Sigmoid colon (tissue), 4 donors: ENCODE measurements around the gene HAO2.

Source experiments
- EP300 ChIP-seq, 4 donors: sonication (generic); formaldehyde crosslinking; IDR thresholded peaks; one replicate each; pipeline ENCODE4 v1.6.1; 2017; ENCODE audit warnings: antibody characterized with exemption in 4 of 4
- POLR2A ChIP-seq, 2 donors: fragments of 450-650 bp; IDR thresholded peaks; one replicate each; pipeline ENCODE4 v1.6.1; 2016; ENCODE audit warnings: antibody characterized with exemption in 2 of 2, mild to moderate bottlenecking in 2 of 2, moderate library complexity in 2 of 2
- TF ChIP-seq, protein P1 (sequence below), 4 experiments: fragments of 450-650 bp in 3 of 4; fragments of 200-600 bp in 1 of 4; IDR thresholded peaks; one replicate each; pipeline ENCODE4 v1.5.1; 2016 to 2019; ENCODE audit warnings: antibody characterized with exemption in 4 of 4, mild to moderate bottlenecking in 3 of 4, moderate library complexity in 2 of 4

GRCh38 chr1:119348941-119349340 is 19.6 kb upstream of the HAO2 start:
- TF ChIP-seq, protein P1, sequence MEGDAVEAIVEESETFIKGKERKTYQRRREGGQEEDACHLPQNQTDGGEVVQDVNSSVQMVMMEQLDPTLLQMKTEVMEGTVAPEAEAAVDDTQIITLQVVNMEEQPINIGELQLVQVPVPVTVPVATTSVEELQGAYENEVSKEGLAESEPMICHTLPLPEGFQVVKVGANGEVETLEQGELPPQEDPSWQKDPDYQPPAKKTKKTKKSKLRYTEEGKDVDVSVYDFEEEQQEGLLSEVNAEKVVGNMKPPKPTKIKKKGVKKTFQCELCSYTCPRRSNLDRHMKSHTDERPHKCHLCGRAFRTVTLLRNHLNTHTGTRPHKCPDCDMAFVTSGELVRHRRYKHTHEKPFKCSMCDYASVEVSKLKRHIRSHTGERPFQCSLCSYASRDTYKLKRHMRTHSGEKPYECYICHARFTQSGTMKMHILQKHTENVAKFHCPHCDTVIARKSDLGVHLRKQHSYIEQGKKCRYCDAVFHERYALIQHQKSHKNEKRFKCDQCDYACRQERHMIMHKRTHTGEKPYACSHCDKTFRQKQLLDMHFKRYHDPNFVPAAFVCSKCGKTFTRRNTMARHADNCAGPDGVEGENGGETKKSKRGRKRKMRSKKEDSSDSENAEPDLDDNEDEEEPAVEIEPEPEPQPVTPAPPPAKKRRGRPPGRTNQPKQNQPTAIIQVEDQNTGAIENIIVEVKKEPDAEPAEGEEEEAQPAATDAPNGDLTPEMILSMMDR (IDR thresholded peaks at IDR 0.05), result no peak
- TF ChIP-seq POLR2A (IDR thresholded peaks at IDR 0.05) (no peak), EP300 (IDR thresholded peaks at IDR 0.05) (no peak)
